Stomach (tissue), 9 donors: Measurements from ENCODE around the gene GRAP. TPM values are rescaled to one million over a fixed set of nuclear protein-coding genes. Genes with fewer than 3 reads are reported as not detected.
A peak's percentile ranks its signal among the peaks of the same experiment; 100 is the strongest.

Source experiments
- DNase-seq, 2 donors: peaks; one replicate each; pipeline versions ENCODE4 v3.0.0 to v3.0.0-alpha.2; 2013 to 2019
- H3K27ac ChIP-seq, 5 donors: fragments of 200-600 bp in 4 of 5; sonication (generic) in 4 of 5; one replicate each; pipeline ENCODE4 v1.5.1; 2013 to 2019; ENCODE audit warnings: mild to moderate bottlenecking in 1 of 5, moderate library complexity in 1 of 5
- H3K27me3 ChIP-seq, 3 donors: fragments of 200-600 bp; sonication (generic); one replicate each; pipeline ENCODE4 v1.5.1; 2017 to 2019; ENCODE audit warnings: mixed run types in 1 of 3
- H3K36me3 ChIP-seq, 4 donors: fragments of 200-600 bp; sonication (generic); 1 replicate in 3 of 4; 2 replicates in 1 of 4; pipeline ENCODE4 v1.5.1; 2016 to 2019
- H3K4me1 ChIP-seq, 4 donors: fragments of 200-600 bp; sonication (generic); one replicate each; pipeline ENCODE4 v1.5.1; 2016 to 2019
- H3K4me3 ChIP-seq, 4 donors: fragments of 200-600 bp; sonication (generic) in 3 of 4; one replicate each; pipeline ENCODE4 v1.5.1; 2016 to 2019; ENCODE audit warnings: mild to moderate bottlenecking in 1 of 4
- H3K9me3 ChIP-seq, 4 donors: fragments of 200-600 bp; sonication (generic); one replicate each; pipeline ENCODE4 v1.5.1; 2016 to 2019
- EP300 ChIP-seq: sonication (generic); formaldehyde crosslinking; IDR thresholded peaks from one replicate; pipeline ENCODE4 v1.6.1; 2017; ENCODE audit warnings: antibody characterized with exemption
- POLR2A ChIP-seq, 4 donors: fragments of 450-650 bp; IDR thresholded peaks; one replicate each; pipeline ENCODE4 v1.6.1; 2016; ENCODE audit warnings: antibody characterized with exemption in 4 of 4, control low read depth in 2 of 4, mild to moderate bottlenecking in 1 of 4, moderate library complexity in 1 of 4
- POLR2AphosphoS5 ChIP-seq, 3 donors: sonication (generic); formaldehyde crosslinking; IDR thresholded peaks; one replicate each; pipeline ENCODE4 v1.6.1; 2016; ENCODE audit warnings: antibody characterized with exemption in 3 of 3
- WGBS, 5 donors: extraction: QIAGEN DNeasy Blood & Tissue Kit in 3 of 5; methylation state at CpG; one replicate each; pipeline versions ENCODE4 v1.1.5 to v1.1.7; 2013 to 2018; 5-methylcytosine and 5-hydroxymethylcytosine counted together
- intact Hi-C: fragments of 100-400 bp; cut with DNase I; formaldehyde crosslinking; loops from one replicate; pipeline ENCODE4 v1.15.1; 2023; ENCODE audit warnings: low total_unique reads
- polyA plus RNA-seq, 3 donors: library from polyadenylated mRNA; stranded (reverse); fragments of 200-250 nt; gene quantifications; one replicate each; pipeline ENCODE4 v1.2.3, GENCODE V29; 2013
- total RNA-seq, 5 donors: library from RNA; depleted of rRNA; stranded (reverse); fragments of >200 nt; gene quantifications; one replicate each; pipeline versions ENCODE4 v1.1.0 to v1.2.3, GENCODE V29; 2014 to 2016
- TF ChIP-seq, protein P1 (sequence below), 7 experiments: fragments of 450-650 bp in 4 of 7; fragments of 200-600 bp in 3 of 7; sonication (generic) in 3 of 7; IDR thresholded peaks; one replicate each; pipeline ENCODE4 v1.5.1; 2016 to 2019; ENCODE audit warnings: antibody characterized with exemption in 7 of 7, control low read depth in 2 of 7, mild to moderate bottlenecking in 1 of 7
- donor health status: healthy with polysubstance abuse.
- donor health status: Bipolar disorder and iron deficiency.
- donor health status: healthy.

Gene GRAP
- total and polyA plus RNA-seq, 8 donors, result 0.87 to 92.2 (median 2.9) TPM

DNA sequence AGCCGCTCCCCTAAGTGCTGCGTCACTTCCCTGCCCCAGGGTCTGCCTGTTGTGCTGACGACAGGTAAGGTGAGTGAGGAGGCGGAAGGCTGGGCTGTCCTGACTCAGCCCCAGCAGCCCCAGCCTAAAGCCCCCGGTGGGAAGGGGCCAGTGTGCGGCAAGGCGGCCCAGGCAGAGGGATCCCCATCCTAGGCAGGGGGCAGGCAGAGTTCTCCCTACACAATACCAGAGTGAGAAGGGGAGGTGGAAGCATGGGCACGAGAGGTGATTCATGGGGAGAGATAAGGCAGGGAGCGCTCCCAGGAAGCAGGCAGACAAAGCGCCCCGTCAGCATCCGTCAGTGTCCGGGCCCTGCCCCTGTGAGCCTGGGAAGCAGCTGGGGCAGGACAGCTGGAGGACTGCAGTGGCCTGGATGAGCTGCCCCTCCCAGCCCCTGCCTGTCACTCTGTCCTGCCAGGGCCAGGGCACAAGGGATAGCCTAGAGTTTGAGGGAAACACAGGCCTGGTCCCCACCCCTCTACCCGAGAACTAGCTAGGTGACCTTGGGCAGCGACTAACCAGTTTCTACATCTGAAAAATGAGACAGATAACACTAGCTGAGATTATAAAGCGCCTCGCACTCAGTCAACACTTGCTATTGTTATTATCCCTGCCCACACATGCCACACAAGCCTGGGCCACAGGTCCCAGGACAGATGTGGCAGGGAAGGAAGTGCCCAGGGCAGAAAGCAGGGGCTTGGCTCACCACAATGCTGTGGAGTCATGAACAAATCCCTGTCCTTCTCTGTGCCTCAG, 46.0 kb downstream of the GRAP start:
- Histone ChIP-seq H3K27me3 (peaks cover 0 to 12% (median 0%) of the 10 kb centered on the region in 3 donors), H3K4me3 (peak overlapping the region in 1 of 4 donors; percentile 68), H3K36me3 (peaks cover 0 to 8% (median 3%) of the 10 kb centered on the region in 4 donors), H3K27ac (peak overlapping the region; percentile 39 to 70 (median 52)), H3K4me1 (peaks cover 35 to 65% (median 62%) of the 10 kb centered on the region in 4 donors), H3K9me3 (no peaks in the 10 kb centered on the region)
- no peak for TF ChIP-seq EP300
- no peak for TF ChIP-seq POLR2A (IDR thresholded peaks at IDR 0.05)
- TF ChIP-seq, protein P1, sequence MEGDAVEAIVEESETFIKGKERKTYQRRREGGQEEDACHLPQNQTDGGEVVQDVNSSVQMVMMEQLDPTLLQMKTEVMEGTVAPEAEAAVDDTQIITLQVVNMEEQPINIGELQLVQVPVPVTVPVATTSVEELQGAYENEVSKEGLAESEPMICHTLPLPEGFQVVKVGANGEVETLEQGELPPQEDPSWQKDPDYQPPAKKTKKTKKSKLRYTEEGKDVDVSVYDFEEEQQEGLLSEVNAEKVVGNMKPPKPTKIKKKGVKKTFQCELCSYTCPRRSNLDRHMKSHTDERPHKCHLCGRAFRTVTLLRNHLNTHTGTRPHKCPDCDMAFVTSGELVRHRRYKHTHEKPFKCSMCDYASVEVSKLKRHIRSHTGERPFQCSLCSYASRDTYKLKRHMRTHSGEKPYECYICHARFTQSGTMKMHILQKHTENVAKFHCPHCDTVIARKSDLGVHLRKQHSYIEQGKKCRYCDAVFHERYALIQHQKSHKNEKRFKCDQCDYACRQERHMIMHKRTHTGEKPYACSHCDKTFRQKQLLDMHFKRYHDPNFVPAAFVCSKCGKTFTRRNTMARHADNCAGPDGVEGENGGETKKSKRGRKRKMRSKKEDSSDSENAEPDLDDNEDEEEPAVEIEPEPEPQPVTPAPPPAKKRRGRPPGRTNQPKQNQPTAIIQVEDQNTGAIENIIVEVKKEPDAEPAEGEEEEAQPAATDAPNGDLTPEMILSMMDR (IDR thresholded peaks at IDR 0.05), result no peak
- TF ChIP-seq POLR2AphosphoS5 (IDR thresholded peaks at IDR 0.05), result peak in 2 of 3 donors; percentile 31 to 41
- WGBS, 5 donors, result 56 to 63% (median 62%) methylated on average over 7 to 17 of the region's 17 CpGs
- intact Hi-C loops, result no loop called here
- DNase-seq, result peak; percentile 58 to 81

DNA sequence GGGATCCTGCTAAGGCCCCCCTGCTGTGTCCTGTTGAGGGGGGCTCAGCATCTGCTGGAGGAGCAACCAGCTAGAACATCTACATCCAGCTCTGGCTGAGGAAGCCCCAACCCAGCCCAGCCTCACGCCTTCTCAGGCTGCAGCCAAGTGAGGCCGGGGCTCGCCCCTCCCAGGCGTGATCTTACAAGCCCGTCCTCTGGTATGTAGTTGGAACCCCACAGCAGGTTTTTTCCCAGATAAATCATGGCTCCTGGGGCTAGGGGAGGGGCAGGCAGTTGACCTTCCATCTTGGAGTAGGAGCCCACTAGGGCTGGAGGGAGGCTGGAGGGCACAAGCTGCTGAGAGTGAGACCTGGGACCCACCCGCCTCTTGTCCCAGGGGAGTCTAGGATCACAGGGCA, 46.8 kb downstream of the GRAP start:
- H3K27ac ChIP-seq, result peak overlapping the region in 1 of 5 donors; percentile 70
- peaks cover 0 to 8% (median 3%) of the 10 kb centered on the region in 4 donors for H3K36me3 ChIP-seq
- DNase-seq, result no peak
- peaks cover 0 to 12% (median 0%) of the 10 kb centered on the region in 3 donors for H3K27me3 ChIP-seq
- peaks cover 0 to 6% (median 2%) of the 10 kb centered on the region in 4 donors for H3K9me3 ChIP-seq
- TF ChIP-seq, protein P1 (IDR thresholded peaks at IDR 0.05), result no peak
- TF ChIP-seq EP300, result no peak
- no peak overlapping the region for H3K4me3 ChIP-seq
- peaks cover 33 to 65% (median 58%) of the 10 kb centered on the region in 4 donors for H3K4me1 ChIP-seq
- 40 to 85% (median 81%) methylated on average over 1 to 6 of the region's 6 CpGs for whole genome bisulfite sequencing, 5 donors
- intact Hi-C loops, result no loop called here

DNA sequence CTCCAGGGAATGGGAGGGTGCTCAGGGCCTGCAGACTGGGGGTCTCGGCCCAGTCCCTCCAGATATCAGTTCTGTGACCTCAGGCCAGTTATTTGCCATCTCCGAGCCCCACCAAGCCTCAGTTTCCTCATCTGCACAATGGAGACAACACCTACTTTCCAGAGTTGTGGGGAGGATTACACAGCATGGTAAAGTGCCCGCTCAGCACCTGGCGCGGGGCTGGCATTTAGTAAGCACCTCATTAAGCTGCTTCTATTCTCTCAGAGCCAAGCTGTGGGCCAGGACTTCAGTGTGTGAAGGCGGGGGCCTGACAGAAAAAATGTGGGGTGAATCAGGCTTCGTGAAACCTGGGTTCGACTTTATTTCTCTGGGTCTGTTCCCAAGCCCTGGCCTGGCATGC, 47.4 kb downstream of the GRAP start:
- TF ChIP-seq POLR2AphosphoS5 (IDR thresholded peaks at IDR 0.05) (no peak), EP300 (no peak), POLR2A (IDR thresholded peaks at IDR 0.05) (no peak)
- TF ChIP-seq, protein P1 (IDR thresholded peaks at IDR 0.05), result no peak
- 90 to 98% (median 92%) methylated on average over 8 of the region's 8 CpGs for WGBS, 5 donors
- peaks cover 31 to 65% (median 57%) of the 10 kb centered on the region in 4 donors for H3K4me1 ChIP-seq
- H3K27me3 ChIP-seq, result peaks cover 0 to 11% (median 0%) of the 10 kb centered on the region in 3 donors
- peaks cover 0 to 6% (median 2%) of the 10 kb centered on the region in 4 donors for H3K9me3 ChIP-seq
- H3K27ac ChIP-seq, result peak overlapping the region in 1 of 5 donors; percentile 70
- DNase-seq, result no peak
- H3K4me3 ChIP-seq, result no peak overlapping the region
- intact Hi-C loops, result no loop called here
- H3K36me3 ChIP-seq, result peaks cover 0 to 8% (median 3%) of the 10 kb centered on the region in 4 donors

DNA sequence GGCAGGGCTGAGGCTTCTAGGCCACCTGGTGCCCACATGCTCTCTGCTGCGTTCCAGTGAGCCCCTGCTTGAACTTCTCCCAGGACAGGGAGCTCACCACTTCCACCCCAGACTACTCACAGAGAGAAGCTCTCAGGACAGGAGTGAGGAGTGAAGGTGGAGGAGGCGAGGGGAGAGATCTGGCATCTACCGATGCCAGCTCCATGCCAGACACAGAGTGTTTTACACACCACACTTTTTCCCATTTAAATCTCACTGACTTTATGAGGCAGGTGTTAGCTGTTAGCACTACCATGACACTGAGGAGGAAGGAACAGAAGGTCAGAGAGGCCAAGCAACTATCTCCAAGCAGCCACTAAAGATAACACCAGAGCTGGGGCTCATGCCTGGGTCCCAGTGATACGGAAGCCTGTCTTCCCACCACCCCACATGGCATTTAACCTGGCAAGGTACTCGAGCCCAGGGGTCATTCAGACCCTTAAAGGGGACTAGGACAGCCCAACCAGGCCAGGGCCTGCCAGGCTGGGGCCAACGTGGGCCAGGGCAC, 49.0 kb downstream of the GRAP start:
- peaks cover 19 to 65% (median 55%) of the 10 kb centered on the region in 4 donors for H3K4me1 ChIP-seq
- no peaks in the 10 kb centered on the region for H3K27me3 ChIP-seq
- peaks cover 0 to 6% (median 2%) of the 10 kb centered on the region in 4 donors for H3K9me3 ChIP-seq
- TF ChIP-seq POLR2AphosphoS5 (IDR thresholded peaks at IDR 0.05) (no peak), EP300 (no peak), POLR2A (IDR thresholded peaks at IDR 0.05) (no peak)
- TF ChIP-seq, protein P1 (IDR thresholded peaks at IDR 0.05), result no peak
- no peak for DNase-seq
- H3K36me3 ChIP-seq, result peaks cover 0 to 8% (median 3%) of the 10 kb centered on the region in 4 donors
- no peak overlapping the region for H3K4me3 ChIP-seq
- intact Hi-C loops, result no loop called here
- peak overlapping the region in 2 of 5 donors; percentile 11 to 34 for H3K27ac ChIP-seq
- WGBS, 5 donors, result 55 to 74% (median 64%) methylated on average over 6 of the region's 6 CpGs
